ENCODE data around the gene TMSB15B.

DNA sequence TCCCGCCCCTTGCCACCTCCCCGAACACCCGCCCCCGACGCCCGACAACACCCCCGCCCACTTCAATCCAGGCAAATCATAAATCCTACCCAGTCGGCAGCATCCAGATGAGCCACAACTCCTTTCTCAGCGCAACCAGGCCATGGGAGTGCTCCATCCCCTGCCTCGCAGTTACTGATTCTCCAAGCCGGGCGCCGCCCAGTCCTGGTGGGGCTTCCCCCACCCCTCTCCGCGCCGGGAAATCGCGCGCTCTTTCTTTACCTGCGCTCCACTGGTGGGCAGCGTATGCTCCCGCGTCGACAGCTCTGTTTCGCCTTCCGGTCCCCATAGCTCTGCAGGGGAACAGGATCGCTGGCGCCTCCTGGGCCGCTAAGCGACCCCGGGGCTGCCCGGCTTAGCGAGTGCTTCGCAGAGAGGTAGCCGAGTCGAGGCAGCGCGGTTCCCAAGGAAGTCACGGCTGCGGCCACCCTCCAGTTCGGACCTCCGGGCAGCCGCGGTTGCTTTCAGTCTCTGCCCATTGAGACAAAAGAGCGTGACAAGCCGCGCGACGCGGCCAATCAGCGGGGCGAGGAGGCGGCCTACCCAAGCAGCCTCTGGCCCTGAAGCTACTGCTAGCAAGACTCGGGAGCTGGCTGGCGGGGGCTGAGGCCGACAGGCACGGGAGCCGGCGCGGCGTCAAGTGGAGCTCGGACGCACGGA is 43.7 kb upstream of the TMSB15B start:
- TF ChIP-seq, protein P1, sequence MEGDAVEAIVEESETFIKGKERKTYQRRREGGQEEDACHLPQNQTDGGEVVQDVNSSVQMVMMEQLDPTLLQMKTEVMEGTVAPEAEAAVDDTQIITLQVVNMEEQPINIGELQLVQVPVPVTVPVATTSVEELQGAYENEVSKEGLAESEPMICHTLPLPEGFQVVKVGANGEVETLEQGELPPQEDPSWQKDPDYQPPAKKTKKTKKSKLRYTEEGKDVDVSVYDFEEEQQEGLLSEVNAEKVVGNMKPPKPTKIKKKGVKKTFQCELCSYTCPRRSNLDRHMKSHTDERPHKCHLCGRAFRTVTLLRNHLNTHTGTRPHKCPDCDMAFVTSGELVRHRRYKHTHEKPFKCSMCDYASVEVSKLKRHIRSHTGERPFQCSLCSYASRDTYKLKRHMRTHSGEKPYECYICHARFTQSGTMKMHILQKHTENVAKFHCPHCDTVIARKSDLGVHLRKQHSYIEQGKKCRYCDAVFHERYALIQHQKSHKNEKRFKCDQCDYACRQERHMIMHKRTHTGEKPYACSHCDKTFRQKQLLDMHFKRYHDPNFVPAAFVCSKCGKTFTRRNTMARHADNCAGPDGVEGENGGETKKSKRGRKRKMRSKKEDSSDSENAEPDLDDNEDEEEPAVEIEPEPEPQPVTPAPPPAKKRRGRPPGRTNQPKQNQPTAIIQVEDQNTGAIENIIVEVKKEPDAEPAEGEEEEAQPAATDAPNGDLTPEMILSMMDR (IDR thresholded peaks at IDR 0.05 in 8 of 11, conservative IDR thresholded peaks at IDR 0.05 in 3 of 11), result no peak
- TF ChIP-seq POLR2A (IDR thresholded peaks at IDR 0.05) (no peak), POLR2AphosphoS5 (IDR thresholded peaks at IDR 0.05) (peak in 2 of 3 donors; percentile 67 to 72)
